ENCODE results near the gene TRIM22.
"Not testable (repeated sequence)": the region's sequence is repeated elsewhere in the genome, so short reads cannot be mapped to it uniquely, and the experiment has no call there.

The TRIM22 gene

DNA sequence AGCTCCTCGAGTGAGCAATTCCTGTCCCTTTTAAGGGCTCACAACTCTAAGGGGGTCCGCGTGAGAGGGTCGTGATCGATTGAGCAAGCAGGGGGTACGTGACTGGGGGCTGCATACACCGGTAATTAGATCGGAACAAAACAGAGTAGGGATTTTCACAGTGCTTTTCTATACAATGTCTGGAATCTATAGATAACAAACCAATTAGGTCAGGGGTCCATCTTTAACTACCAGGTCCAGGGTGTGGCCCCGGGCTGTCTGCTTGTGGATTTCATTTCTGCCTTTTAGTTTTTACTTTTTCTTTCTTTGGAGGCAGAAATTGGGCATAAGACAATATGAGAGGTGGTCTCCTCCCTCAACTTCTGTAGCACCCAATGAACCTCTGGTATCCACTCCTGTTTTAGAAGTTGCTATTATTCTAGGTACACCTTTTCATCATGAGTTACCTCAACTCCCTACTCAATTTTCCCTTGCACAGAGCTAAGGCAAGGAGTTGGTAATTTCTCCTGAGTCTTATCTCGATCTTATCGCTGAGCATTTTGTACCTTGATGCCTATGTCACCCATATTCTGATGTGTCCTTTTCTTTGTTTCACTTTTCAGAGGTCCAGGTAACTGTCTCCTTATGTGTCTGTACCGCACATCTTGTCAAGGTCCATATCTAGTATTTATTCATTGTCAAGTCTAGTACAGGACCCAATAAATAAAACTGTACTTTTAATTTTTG, 1.8 kb downstream of the TRIM22 start:
- DNase-seq: not testable (repeated sequence)

DNA sequence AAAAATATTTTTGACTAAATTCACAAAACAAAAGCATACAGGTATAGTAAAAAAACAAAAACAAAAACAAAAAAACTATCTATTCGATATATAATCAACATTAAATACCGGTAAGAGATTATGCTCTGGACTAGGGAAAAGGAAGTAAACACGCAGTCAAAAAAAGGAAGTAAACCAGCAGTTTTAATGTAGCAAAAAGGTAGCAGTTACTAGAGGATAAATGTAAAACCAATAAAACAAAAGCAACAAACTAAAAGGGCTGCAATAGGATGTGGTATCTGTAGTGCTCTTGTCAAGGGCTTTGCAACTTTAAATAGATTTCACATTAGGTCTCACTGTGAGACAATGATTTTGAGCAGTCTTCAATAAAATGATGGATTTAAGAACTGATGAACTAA, 2.4 kb downstream of the TRIM22 start:
- DNase-seq: no peak

DNA sequence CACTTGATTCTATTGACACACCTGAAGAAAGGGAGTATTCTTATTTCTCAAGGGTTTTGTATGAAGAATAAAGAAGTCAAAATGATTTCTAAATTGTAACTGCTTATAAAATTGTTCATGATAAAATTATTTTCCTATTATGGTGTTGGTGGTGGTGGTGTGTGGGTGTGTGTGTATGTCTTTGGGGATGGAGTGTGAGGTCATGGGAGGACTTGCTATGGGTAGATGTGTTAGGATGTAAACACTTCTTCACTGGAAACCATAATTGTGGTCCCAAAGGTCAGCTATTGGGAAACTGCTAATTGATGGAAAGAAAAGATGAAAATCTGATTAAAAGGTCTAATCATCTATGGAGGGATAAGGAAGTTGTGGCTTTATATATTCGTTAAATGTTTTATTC, 5.1 kb downstream of the TRIM22 start:
- DNase-seq: no peak

DNA sequence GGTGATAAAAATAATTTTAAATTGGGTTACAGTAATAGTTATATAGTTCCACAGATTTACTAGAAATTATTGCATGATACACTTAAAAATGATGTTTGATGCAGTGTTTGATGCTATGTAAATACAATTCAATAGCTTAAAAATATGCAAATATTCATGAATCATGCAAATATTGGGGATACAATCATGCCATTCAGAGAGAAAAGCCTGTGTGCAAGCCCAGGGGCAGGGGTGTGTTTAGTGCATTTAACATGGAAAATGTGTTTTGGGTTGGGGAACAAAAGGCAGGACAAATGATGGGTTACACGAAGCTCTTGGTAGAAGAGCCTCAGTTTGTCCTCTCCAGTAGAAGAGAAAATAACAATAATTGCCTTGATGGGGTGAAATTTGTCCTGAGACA, 6.0 kb downstream of the TRIM22 start:
- DNase-seq: no peak

DNA sequence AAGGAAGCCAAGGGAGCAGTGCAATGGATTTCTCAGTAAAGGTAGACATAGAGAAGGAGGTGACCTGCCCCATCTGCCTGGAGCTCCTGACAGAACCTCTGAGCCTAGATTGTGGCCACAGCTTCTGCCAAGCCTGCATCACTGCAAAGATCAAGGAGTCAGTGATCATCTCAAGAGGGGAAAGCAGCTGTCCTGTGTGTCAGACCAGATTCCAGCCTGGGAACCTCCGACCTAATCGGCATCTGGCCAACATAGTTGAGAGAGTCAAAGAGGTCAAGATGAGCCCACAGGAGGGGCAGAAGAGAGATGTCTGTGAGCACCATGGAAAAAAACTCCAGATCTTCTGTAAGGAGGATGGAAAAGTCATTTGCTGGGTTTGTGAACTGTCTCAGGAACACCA, 6.6 kb downstream of the TRIM22 start:
- DNase-seq: no peak

DNA sequence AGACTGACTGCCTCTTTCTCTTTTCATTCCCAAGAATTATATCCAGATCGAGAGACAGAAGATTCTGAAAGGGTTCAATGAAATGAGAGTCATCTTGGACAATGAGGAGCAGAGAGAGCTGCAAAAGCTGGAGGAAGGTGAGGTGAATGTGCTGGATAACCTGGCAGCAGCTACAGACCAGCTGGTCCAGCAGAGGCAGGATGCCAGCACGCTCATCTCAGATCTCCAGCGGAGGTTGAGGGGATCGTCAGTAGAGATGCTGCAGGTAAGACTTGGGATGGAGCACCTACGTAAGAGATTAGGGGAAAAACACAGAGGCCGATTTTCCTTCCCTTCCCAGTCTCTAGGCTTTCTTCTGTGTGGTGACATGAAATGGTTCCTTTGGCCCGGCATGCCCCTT, 8.7 kb downstream of the TRIM22 start:
- no peak for DNase-seq

DNA sequence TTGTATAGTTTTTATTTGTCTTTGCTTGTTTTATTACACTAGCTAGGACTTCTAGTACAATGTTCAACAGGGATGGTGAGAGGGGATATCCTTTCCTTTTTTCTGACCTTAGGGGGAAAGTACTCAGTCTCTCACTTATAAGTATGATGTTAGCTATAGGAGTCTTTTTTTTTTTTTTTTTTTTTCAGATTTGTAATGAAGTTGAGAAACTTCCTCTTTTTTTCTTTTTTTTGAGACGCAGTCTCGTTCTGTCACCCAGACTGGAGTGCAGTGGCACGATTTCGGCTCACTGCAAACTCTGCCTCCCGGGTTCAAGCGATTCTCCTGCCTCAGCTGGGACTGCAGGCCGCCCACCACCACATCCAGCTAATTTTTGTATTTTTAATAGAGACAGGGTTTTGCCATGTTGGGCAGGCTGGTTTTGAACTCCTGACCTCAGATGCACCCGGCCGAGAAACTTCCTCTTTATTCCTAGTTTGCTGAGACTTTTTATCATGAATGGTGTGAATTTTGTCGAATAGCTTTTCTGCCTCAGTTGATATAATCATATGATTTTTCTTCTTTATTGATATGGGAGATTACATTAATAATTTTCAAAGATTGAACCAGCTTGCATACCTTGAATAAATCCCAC, 10.9 kb downstream of the TRIM22 start:
- DNase-seq: no peak

DNA sequence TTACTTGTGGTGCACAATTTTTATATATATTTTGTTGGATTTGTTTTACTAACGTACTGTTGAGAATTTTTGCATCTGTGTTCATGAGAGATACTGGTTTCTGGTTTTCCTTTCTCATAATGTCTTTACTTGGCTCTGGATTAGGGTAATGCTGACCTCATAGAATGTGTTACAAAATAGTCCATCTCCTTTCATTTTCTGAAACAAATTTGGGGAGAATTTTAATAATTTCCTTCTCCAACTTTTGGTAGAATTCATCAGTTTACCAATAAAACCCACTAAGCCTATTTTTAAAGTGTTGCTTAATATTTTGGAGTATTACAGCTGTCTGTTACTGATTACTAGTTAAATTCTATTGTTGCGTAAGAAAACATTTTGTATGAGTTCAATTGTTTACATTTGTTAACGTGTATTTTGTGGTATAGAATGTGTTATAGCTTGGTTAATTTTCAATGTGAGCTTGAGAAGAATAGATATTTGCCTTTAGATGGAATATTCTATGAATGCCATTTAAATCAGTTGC, 11.5 kb downstream of the TRIM22 start:
- DNase-seq: no peak

DNA sequence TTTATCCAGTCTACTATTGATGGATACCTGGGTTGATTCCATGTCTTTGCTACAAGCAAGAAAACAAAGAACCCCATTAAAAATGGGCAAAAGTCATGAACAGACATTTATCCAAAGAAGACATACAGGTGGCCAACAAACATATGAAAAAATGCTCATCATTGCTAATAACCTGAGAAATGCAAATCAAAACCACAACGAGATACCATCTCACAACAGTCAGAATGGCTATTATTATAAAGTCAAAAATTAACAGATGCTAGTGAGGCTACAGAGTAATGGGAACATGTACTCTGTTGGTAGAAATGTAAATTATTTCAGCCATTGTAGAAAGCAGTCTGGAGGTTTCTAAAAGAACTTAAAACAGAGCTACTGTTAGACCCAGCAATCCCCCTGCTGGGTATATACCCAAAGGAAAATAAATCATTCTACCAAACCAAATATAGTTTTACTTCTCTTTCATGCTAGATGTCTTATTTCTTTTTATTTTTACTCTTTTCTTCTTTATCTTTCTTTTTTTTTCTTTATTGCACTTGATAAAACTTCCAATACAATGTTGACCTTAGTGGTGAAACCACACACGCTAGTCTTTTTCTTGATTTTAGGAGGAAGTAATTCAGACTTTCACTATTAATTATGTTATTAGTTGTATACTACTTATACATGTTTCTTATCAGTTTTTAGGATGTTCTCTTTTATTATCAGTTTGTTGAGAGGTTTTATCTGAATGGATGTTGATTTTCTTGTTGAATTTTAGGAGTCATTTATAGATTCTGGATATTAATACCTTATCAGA, 14.3 kb downstream of the TRIM22 start:
- DNase-seq: no peak

DNA sequence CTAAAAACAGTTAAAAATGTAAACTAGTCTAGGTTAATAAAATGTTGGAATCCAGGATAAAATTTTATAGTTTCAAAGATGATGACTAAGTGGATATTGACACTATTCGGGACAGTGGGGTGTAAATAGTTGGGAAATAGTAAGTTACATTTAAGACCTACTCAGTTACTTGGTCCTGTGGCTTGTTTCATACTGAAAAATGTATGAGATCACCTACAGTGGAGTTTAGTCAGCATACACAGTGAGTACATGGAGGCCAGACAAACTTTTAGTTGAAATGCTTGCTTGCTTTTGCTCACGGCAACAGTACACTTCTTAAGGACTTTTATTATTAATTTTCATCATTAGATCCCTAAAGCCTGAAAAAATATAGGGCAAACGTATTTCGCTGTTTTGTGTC, 16.1 kb downstream of the TRIM22 start:
- no peak for DNase-seq

DNA sequence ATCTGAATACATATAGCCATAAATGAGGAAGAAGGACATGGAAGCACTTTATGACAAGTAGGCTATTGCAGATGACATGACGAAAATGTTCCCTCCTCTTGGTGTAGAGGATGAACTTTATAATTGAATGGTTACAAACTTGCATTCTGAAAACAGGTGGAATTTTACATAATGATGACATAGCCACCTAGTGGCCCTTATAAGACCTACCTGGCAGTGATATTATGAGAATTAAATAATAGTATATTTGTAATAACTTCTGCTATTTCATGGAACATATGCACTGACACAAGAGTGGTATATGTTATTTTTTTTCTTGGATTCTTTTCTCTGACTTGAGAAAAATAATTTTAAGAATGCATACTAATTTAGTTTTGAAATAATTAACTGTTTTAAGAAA, 22.9 kb downstream of the TRIM22 start:
- DNase-seq: no peak

DNA sequence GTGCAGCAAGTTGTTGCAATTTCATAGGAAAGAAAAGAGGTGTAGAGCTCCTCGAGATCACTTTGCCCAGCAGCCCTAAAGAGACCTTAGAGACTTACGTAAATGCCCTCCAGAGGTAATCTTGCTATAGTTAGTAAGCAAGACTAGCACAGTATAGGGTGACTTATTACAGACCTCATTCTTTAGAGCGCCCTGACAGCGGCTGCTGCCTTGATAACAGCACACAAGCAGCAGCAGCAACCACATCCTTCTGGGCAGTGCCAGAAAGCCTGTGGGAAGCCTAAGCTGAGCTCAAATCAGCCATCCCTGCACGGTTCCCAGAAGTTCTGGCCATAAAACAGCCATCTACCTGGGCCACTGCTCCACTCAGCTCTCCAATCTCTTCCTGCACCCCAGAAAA, 24.1 kb downstream of the TRIM22 start:
- DNase-seq: no peak

DNA sequence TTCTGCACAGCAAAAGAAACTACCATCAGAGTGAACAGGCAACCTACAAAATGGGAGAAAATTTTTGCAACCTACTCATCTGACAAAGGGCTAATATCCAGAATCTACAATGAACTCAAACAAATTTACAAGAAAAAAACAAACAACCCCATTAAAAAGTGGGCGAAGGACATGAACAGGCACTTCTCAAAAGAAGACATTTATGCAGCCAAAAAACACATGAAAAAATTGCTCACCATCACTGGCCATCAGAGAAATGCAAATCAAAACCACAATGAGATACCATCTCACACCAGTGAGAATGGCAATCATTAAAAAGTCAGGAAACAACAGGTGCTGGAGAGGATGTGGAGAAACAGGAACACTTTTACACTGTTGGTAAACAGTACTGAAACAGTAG, 26.9 kb downstream of the TRIM22 start:
- DNase-seq: not testable (repeated sequence)

DNA sequence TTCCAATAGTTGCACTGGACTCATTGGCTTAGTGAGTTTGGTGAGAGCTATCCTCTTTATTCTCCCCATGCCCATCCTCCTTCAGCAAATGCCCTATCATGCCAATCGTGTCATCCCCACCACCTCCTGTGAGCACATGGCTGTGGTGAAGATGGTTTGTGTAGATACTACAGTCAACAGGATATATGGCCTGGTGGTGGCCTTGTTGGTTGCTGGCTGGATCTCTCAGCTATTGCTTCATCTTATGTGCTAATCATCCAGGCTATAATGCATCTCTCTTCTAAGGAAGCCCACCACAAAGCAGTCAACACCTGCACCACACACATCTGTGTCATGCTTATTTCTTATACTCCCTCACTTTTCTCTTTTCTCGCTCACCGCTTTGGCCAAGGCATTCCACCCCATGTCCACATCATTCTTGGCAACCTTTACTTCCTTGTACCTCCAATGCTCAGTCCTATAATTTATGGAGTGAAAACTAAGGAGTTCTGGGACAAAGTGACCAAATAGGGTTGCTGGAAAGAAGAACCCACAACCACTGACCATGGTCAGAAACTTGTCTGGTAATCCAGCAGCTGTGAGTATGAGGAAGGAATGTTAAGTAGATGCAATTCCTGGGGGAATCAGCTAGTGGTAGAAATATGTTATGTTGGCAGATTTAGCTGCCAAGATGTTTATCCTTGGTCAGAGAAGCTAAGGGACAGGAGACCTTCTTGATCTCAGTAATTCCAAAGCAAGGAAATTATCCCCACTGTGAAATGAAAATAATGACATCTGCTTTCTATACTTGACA, 30.3 kb downstream of the TRIM22 start:
- no peak for DNase-seq

DNA sequence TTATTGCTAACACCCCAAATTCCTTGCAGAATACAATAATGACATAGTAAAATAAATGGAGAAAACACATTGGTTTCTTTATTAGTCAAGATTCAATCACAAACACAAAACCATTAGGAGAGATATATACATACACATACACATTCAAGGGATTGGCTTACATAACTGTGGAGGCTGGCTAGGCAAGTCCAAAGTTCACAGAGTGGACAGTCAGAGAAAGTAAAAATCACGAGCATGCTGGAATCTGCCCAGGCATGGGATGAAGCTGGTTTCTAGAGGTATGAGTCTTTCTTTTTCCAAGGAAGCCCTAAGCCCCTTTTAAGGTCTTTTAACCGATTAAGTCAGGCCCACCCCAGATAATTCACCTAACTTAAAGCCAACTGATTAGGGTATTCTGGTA, 33.0 kb downstream of the TRIM22 start:
- DNase-seq: no peak

DNA sequence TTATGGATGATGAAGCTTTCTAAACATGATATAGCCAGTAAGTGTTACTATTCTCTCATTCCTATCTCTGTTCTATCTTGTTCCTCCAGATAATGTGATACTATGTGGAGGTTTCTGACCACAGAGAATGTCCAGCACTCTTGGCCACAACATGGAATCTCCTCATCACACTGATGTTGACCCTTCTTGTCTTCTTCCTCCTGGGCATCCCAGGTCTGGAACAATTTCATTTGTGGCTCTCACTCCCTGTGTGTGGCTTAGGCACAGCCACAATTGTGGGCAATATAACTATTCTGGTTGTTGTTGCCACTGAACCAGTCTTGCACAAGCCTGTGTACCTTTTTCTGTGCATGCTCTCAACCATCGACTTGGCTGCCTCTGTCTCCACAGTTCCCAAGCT, 36.8 kb downstream of the TRIM22 start:
- no peak for DNase-seq

DNA sequence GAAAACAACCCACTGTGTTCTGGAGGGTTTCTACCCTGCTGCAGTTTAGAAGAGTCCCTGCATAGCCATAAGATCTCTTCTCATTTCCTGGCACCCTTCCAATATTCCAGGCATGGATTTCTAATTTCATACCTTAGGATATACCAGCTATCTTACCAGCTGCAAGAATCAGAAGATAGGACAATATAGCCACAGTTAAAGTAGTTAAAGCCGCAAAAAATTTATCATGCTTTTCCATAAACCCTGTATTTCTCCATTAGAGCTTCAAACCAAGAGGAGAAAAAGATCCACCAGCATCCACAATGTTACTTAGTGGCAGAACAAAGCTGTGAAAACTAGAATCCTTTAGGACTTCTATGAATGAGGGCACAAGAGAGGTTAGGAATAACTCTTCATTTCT, 38.1 kb downstream of the TRIM22 start:
- no peak for DNase-seq

DNA sequence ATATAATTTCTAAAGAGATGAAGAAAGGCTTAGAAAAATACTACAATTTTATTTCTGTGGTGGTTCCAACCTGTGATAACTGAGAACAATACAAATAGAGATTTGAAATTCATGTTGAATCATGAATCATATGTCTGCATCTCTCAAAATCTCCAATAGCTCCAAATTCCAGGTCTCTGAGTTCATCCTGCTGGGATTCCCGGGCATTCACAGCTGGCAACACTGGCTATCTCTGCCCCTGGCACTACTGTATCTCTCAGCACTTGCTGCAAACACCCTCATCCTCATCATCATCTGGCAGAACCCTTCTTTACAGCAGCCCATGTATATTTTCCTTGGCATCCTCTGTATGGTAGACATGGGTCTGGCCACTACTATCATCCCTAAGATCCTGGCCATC, 46.8 kb downstream of the TRIM22 start, which contains the start of gene OR56B1:
TSS of gene OR56B1 (plus strand) at position 53 of the 400 bp plus-strand sequence. CDS start at position 122, 69 bp downstream.
- DNase-seq: no peak

DNA sequence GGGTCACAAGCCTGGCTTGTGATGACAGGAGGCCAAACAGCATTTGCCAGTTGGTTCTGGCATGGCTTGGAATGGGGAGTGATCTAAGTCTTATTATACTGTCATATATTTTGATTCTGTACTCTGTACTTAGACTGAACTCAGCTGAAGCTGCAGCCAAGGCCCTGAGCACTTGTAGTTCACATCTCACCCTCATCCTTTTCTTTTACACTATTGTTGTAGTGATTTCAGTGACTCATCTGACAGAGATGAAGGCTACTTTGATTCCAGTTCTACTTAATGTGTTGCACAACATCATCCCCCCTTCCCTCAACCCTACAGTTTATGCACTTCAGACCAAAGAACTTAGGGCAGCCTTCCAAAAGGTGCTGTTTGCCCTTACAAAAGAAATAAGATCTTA, 47.5 kb downstream of the TRIM22 start:
- DNase-seq: no peak

DNA sequence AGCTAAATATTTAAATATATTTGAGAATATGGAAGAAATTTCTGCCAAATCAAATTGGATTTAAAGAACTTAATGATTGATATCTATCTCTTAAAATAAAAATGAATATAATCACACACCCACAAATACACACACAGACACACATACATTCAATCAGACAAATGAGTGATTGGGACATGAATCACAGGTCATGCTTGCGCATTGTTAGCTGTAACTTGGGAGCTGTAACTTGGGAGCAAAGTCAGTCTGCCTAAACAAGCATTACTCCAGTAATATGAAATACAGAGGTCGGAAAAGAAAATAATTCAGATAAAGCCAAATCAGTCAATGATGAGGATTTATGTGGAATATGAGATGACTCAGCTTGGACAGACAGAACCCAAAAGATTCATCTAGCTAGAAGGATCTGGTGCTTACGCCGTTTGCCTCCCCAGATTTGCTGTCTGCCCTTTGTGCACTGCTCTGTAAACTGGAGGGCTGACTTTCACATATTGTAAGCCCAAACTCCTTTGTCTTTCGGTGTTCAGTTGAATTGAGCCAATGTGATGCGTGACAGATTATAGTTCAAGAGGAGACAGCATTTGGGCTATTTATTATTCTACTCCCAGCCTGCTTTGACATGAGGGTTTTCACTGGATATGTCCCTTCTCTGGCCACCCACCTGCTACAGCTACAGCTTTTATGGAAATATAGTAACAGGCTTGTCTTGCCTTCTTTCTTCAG, 48.2 kb downstream of the TRIM22 start:
- DNase-seq: no peak

DNA sequence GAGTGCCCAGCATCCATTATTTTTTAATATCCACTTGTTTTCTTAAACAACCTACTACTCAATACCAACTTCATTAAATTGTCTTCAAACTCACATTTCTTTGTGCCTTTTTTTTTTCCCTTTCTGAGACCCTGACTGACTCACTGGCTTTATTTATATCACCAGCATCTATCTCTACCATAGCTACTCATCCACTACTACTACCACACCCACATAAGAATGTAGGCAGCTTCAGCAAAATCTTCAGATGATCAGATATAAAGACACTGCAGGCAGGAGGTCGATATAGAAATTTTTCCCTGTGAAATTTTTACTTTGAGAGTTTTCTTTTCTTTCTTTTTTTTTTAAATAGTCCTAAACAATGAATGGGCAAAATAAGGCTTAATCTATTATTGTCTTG, 48.8 kb downstream of the TRIM22 start:
- DNase-seq: no peak

DNA sequence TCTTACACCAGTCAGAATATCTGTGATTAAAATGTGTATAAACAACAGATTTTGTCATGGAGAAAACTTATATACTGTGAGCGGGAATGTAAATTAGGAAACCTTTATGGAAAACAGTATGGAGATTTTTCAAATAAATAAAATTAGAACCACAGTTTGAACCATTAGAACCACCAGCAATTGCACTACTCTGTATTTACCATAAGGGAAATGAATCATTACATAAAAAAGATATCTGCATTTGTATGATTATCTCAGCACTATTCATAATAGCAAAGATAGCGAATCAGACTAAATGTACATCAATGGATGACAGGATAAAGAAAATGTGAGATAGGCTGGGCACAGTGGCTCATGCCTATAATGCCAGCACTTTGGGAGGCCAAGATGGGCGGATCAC, 57.0 kb downstream of the TRIM22 start:
- DNase-seq: no peak
